Osteocyte (in vitro differentiated cells): ENCODE results near the gene TMEM201. TPM values are rescaled to one million over a fixed set of nuclear protein-coding genes. Genes with fewer than 3 reads are reported as not detected.

Source experiments
- DNase-seq: peaks from one replicate; pipeline ENCODE4 v3.0.0; 2021; ENCODE audit warnings: mixed read lengths; ENCODE audit not compliant: unreplicated experiment; ENCODE audit errors: extremely low spot score
- H3K27ac Mint-ChIP-seq: one replicate; pipeline ENCODE4 v1.8.0; 2021; ENCODE audit warnings: mild to moderate bottlenecking, mixed read lengths; ENCODE audit not compliant: unreplicated experiment
- H3K27me3 Mint-ChIP-seq: one replicate; pipeline ENCODE4 v1.8.0; 2021; ENCODE audit warnings: mixed read lengths; ENCODE audit not compliant: unreplicated experiment
- H3K36me3 Mint-ChIP-seq: one replicate; pipeline ENCODE4 v1.8.0; 2021; ENCODE audit warnings: mixed read lengths; ENCODE audit not compliant: unreplicated experiment
- H3K4me1 Mint-ChIP-seq: one replicate; pipeline ENCODE4 v1.8.0; 2021; ENCODE audit warnings: mixed read lengths; ENCODE audit not compliant: unreplicated experiment
- H3K4me3 Mint-ChIP-seq: one replicate; pipeline ENCODE4 v1.8.0; 2021; ENCODE audit warnings: mild to moderate bottlenecking, moderate library complexity, mixed read lengths; ENCODE audit not compliant: unreplicated experiment
- H3K9me3 Mint-ChIP-seq: one replicate; pipeline ENCODE4 v1.8.0; 2021; ENCODE audit warnings: mixed read lengths; ENCODE audit not compliant: unreplicated experiment
- total RNA-seq: library from RNA; stranded (reverse); gene quantifications from 2 replicates; pipeline ENCODE4 v1.2.1, GENCODE V29; 2021
- TF ChIP-seq, protein P1 (sequence below): fragments of 200-600 bp; sonication (generic); IDR thresholded peaks from 2 replicates; pipeline ENCODE4 v1.5.0; 2021; ENCODE audit warnings: antibody characterized with exemption, mild to moderate bottlenecking, moderate library complexity

Gene TMEM201
- total RNA-seq, 1 donor from 2014 or later: 17.9 TPM

GRCh38 chr1:9596415-9597123 lies 7.9 kb downstream of the TMEM201 start:
- TF ChIP-seq, protein P1, sequence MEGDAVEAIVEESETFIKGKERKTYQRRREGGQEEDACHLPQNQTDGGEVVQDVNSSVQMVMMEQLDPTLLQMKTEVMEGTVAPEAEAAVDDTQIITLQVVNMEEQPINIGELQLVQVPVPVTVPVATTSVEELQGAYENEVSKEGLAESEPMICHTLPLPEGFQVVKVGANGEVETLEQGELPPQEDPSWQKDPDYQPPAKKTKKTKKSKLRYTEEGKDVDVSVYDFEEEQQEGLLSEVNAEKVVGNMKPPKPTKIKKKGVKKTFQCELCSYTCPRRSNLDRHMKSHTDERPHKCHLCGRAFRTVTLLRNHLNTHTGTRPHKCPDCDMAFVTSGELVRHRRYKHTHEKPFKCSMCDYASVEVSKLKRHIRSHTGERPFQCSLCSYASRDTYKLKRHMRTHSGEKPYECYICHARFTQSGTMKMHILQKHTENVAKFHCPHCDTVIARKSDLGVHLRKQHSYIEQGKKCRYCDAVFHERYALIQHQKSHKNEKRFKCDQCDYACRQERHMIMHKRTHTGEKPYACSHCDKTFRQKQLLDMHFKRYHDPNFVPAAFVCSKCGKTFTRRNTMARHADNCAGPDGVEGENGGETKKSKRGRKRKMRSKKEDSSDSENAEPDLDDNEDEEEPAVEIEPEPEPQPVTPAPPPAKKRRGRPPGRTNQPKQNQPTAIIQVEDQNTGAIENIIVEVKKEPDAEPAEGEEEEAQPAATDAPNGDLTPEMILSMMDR: no peak
- Mint-ChIP-seq H3K27ac (no peak overlapping the region), H3K4me1 (peaks cover 8% of the 10 kb centered on the region), H3K9me3 (no peaks in the 10 kb centered on the region), H3K4me3 (no peak overlapping the region), H3K36me3 (peaks cover 5% of the 10 kb centered on the region), H3K27me3 (no peaks in the 10 kb centered on the region)
- DNase-seq: no peak

DNA sequence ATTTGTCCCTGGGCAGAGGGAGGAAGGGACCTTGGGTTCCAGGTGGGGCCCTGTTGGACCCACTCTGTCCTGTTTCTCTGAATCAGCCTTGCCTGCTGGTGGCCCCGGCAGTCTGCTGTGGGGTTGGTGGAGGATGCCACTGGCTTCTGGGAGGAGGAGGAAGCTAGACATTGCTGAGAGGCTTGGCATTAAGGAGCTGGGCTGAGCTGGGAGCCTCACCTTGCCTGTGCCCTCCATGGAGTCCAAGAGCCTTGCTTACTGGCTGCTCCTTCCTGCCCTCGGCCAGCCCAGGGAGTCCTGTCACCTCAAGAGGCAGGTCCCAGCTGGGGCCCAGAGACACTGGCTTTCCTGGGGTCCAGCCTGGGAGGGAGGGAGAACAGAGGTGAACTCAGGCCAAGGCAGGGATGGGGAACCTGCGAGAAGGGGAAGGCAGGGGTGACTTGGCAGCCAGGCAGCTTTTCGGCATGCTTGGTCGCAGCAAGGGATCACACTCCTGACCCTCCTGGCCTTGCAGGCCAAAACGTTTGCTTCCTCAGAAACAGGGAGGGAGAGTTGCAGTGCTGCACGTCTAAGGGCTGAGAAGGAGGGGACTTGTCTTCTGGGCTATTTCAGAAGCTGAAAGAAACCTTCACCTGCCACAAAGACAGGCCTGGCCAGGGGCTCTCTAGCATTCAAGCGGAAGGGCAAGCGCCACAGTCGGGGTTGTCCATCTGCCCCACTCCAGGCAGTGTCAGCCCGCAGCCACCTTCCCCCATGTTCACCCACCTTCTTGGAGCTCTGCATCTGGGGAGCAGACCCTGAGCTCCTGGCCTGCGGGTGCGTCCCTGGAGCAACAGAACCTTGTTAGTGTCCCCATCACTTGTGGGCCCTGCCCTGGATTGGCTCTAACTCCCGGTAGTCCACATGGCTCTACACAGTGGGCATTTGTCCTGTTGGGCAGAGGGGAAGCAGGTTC lies 8.9 kb downstream of the TMEM201 start:
- H3K27ac Mint-ChIP-seq: no peak overlapping the region
- TF ChIP-seq, protein P1: no peak
- no peak for DNase-seq

GRCh38 chr1:9598316-9598700 lies 9.6 kb downstream of the TMEM201 start:
- Mint-ChIP-seq H3K4me1 (peaks cover 3% of the 10 kb centered on the region), H3K9me3 (no peaks in the 10 kb centered on the region), H3K27me3 (no peaks in the 10 kb centered on the region), H3K36me3 (peaks cover 8% of the 10 kb centered on the region), H3K27ac (no peak overlapping the region), H3K4me3 (no peak overlapping the region)
- TF ChIP-seq, protein P1: no peak
- DNase-seq: no peak

More for the DNA sequence above, 8.9 kb downstream of the TMEM201 start:
- no peak overlapping the region for H3K4me3 Mint-ChIP-seq
- no peaks in the 10 kb centered on the region for H3K9me3 Mint-ChIP-seq
- no peaks in the 10 kb centered on the region for H3K27me3 Mint-ChIP-seq
- peaks cover 5% of the 10 kb centered on the region for H3K4me1 Mint-ChIP-seq
- H3K36me3 Mint-ChIP-seq: peaks cover 7% of the 10 kb centered on the region

GRCh38 chr1:9599741-9600140 lies 11.0 kb downstream of the TMEM201 start:
- TF ChIP-seq, protein P1: no peak
- Mint-ChIP-seq H3K27me3 (no peaks in the 10 kb centered on the region), H3K36me3 (peaks cover 8% of the 10 kb centered on the region), H3K27ac (no peak overlapping the region), H3K4me1 (no peaks in the 10 kb centered on the region), H3K4me3 (no peak overlapping the region), H3K9me3 (no peaks in the 10 kb centered on the region)
- DNase-seq: no peak
